AG20443 (cell line): Measurements from ENCODE around the gene HMGXB3.

Experiments
- DNase-seq: peaks from one replicate; pipeline ENCODE4 v3.0.0; 2012; ENCODE audit warnings: low spot score, mixed read lengths

The HMGXB3 gene

DNA sequence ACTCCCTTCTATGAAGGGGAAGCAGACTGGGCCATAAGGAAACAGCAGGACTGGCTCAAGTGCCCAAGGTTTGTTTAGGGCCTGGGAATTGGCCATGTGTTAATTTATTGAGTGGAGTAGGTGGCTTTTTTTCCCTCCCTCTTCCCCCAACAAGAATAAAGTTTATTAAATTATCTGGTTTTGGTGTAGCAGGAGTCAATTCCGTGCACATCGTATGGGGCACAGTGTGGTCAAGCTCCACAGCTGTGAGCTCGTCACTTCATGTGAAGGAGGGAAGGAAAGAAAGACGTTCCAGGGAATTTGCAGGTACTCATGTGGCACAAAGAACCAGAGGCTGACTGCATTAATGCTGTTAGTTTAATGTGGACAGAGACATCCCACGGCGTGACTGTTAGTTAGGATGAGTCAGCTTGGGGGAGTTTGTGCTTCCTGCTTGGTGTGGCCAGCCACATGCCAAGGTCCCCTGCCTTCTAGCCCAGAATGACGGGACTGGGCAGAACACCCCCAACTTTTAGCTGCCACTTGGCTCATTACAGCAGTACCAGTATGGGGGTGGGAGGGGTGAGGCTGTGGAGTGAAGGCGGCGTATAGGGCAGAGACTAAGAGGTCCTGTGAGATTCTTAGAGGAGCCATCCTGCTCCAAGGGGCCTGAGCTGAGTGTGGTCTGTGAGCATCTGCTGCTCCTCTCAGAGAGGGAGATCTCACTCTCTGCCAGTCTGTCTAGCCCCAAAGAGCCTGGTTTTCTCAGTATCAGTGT lies 52.6 kb downstream of the HMGXB3 start:
- peak; percentile 78 for DNase-seq

- DNase-seq = no peak
Observed at GRCh38 chr5:150053713-150054392, 53.3 kb downstream of the HMGXB3 start.

- DNase-seq = no peak
Observed at GRCh38 chr5:150054569-150054968, 54.0 kb downstream of the HMGXB3 start.

DNA sequence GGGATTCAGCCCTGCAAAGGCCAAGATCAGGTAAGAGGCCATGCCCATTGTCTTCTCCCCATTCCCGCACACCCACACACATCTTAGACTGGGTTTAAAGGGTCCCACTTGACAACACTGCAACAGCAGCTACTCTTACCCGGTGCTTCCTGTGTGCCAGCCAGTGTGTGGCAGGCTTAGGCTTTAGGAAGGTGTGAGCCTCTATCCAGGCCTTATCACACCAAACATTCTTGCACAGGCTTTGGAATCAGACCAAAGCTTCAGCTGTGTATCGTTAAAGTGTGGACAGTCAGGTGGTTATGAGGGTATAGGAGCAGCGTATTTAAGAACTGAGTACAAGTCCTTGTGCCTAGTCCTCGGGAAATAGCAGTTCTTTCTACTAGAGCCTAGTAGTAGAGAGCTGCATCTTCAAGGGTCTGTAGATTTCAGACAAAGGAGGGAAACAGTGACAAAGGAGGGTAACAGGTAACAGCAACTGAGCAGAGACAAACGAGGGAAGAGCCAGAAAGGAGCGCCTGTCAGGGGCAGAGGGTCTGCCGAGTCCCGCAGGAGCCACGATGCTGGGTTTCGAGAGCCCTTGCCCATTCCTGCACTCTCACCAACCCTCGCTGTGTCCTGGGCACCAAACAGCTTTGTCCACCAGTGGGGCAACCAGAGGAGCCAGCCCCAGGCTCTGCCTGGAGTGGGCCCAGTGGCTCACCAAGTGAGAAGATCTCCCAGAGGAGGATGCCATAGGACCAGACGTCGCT lies 55.0 kb downstream of the HMGXB3 start:
- DNase-seq = no peak

DNA sequence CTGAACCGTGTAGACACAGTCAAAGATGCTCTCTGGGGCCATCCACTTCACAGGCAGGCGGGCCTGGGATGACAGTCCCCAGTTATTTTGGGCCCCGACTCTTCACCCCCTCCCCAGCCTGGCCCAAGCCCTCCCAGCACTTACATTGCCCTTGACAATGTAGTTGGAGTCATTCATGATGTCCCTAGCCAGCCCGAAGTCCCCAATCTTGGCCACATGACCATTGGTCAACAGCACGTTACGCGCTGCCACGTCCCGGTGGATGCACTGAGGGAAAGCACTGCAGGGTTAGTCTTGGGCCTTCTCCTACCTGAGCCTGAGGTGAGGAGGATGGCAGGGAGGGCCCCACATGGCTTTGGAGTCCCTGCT lies 55.5 kb downstream of the HMGXB3 start:
- DNase-seq = no peak

- DNase-seq = no peak
Observed at GRCh38 chr5:150057052-150057451, 56.5 kb downstream of the HMGXB3 start.

- no peak for DNase-seq
Observed at GRCh38 chr5:150057511-150057910, 57.0 kb downstream of the HMGXB3 start.

GRCh38 chr5:150057996-150058395 lies 57.5 kb downstream of the HMGXB3 start:
- DNase-seq = no peak

DNA sequence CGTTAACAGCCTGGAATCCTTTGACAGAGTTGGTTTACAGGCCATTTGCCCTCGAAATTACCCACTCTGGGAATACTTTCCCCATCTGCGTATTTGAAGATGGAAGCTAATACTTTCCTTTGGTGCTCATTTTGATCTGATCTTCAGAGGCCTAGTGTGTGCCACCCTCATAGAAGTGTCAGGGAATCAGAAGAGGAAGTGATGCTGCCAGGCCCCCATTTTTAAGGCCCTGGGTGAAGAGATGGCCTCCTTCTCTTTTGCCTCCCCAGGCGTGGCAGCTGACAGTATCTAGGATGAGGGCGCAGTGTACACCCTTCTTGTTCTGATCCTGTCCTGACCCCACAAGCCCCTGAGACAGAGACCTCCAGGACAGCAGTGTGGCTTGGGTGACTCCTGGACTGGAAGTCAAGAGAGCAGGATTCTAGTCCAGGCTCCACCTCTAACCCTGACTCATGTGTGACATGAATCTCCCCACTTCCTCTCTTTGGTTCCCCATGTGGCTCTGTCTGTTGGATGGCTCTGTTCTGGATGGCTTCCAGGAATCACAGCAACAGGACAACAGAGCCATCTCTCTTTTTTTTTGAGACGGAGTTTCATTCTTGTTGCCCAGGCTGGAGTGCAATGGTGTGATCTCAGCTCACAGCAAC lies 58.1 kb downstream of the HMGXB3 start:
- DNase-seq = peak; percentile 90

GRCh38 chr5:150059623-150060022 lies 59.1 kb downstream of the HMGXB3 start:
- no peak for DNase-seq

GRCh38 chr5:150060471-150060870 lies 59.9 kb downstream of the HMGXB3 start:
- no peak for DNase-seq

- no peak for DNase-seq
Observed at GRCh38 chr5:150061538-150061995, 61.0 kb downstream of the HMGXB3 start.

DNA sequence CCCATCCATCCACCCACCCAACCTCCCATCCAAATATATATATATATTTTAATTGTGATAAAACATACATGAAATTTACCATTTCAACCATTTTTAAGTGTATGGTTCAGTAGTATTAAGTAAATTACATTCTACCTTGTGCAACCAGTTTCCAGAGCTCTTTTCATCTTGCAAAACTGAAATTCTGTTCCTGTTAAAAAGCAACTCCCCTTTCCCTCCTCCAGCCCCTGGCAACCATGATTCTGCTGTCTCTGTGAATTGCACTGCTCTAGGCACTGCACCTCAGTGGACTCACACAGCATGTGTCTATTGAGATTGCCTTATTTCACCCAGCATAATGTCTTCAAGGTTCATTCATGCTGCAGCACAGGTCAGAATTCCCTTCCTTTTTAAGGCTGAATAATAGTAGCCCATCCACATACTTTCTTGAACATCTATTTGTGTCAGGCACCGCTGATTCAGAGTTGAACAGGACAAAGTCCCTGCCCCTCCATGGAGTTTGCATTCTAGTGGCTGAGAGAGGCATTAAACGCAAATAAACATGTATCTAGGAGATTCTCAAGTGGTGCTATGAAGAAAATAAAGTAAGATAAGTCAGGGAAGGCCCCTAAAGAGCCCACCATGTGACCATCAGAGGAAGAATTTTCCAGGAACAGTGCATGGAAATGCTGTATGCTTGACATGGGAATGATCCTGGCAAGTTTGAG lies 61.8 kb downstream of the HMGXB3 start:
- no peak for DNase-seq

GRCh38 chr5:150063638-150064037 lies 63.1 kb downstream of the HMGXB3 start:
- no peak for DNase-seq

GRCh38 chr5:150064681-150065220 lies 64.2 kb downstream of the HMGXB3 start:
- no peak for DNase-seq

DNA sequence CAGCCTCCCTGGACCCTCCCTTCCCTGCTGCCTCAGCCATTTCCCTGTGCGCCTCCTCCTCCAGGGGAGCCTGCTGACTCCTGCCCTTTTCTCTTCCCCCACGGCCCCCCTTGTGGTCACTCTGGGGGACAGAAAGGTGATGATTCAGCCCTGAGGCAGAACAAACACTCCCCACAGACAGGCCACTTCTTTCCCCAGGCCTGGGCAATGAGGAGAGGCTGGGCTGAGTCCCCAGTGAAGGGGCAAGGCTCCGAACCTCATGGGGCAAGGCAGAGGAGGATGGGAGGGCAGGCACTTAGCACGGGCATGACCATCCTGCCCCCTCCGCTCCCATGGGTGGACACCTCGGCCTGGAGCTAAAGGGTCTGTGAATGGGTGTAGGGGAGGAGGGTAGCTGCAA lies 64.8 kb downstream of the HMGXB3 start:
- peak; percentile 67 for DNase-seq

DNA sequence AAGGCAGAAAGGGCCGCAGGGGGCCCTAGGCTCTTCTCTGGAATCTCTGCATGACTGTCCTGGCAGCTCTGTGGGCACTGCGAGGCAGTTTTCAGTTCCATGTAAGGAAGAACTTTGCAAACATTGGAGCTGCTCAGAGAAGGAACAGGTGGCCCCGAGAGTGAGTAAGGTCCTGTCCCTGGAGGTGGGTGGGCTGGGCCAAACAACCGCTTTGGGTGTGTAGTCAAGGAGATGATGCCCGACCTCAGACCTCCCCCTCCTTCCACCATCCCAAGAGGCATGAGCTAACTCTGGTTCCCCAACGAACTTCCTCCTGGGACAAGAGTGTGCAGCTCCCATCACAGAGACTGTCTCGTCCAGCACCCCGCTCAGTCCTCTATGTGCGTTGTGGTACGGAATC lies 65.3 kb downstream of the HMGXB3 start:
- DNase-seq = no peak

DNA sequence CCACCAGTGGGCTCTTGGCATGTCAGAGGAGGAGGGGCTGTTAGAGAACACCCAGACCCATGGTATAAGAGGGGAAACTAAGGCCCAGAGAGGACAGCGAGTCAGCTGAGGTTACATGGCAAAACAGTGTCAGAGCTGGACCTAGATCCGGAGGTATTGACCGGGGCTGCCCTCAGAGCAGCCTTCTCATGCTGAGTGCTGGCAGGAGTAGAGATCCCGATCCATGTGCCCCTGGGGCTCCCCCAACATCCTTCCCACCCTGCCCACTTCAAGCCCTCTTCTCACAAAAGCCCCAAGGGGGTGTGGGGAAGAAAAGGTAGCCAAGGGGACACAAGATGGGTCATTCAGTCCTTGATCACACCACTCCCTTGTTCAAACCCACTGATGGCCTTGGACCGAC lies 65.9 kb downstream of the HMGXB3 start:
- DNase-seq = no peak

DNA sequence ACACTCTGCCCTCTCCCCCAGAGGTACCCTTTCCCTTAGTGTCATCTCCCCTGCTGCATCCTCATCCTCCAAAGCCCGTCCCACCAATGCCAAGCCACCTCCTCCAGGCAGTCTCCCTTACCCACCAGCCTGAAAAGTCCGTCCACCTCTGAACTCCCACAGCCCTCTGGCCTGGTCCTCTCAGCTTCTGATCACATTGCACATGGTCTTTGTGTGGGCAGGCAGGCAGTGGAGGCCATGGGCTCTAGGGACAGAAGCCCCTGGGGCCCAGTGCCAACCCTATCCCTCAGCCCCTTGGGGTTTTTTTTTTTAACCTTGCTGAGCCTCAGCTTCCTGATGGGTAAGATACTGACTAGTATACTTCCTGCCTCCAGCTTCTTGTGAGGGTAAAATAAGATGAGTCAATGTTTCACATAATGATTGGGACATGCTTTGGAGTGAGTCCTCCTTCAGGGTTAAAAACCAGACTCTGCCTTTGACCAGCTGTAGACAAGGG lies 66.4 kb downstream of the HMGXB3 start:
- peak; percentile 83 for DNase-seq

GRCh38 chr5:150067405-150067960 lies 66.9 kb downstream of the HMGXB3 start:
- DNase-seq = no peak

DNA sequence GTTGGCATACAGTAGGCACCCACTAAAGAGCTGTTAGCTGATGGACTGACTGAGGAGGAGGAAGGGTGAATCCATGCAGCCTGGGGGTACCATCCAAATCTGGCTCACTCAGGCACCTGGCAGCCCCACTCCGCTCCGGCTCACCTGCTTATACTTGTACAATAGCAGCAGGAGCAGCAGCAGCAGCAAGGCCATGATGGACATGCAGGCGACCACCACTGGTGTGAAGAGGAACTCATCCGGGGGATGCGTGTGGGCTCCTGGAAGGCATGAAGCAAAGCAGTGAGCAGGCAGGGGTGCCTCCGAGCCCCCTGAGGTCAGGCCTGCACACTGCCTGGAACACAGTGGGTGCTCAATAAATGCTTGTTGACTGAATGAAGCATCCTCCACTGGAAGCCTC lies 67.5 kb downstream of the HMGXB3 start:
- no peak for DNase-seq
